ENCODE data around the gene B9D2.

GRCh38 chr19:41392775-41393174, 28.8 kb upstream of the B9D2 start:
- TF ChIP-seq POLR2AphosphoS5 (IDR thresholded peaks at IDR 0.05; ENCODE audit: low read depth, low read length) (no peak), EP300 (IDR thresholded peaks at IDR 0.05; ENCODE audit: borderline replicate concordance in 1 of 2, low read depth in 1 of 2, low read length in 1 of 2) (no peak)

Measured in SK-N-SH (cell line).